ENCODE results near the gene FAM171A1.

DNA sequence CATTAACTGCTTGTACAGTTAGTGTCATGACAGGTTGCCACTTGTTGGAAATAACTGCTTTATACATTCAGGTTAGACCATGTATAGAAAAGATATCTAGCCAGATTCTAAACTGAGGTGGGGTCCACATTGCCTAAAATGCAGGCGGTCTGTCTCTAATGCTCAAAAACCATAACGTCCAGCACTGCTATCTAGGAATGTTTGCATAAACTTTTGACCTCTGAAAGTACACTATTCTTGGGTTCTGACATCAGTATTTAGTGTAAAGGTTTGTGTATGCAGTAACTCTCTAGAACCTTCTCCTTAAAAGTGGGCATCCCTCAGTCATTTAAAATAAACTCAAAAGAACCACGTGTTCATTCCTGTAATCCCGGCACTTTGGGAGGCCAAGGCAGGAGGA, 10.3 kb upstream of the FAM171A1 start:
- TF ChIP-seq, protein P1, sequence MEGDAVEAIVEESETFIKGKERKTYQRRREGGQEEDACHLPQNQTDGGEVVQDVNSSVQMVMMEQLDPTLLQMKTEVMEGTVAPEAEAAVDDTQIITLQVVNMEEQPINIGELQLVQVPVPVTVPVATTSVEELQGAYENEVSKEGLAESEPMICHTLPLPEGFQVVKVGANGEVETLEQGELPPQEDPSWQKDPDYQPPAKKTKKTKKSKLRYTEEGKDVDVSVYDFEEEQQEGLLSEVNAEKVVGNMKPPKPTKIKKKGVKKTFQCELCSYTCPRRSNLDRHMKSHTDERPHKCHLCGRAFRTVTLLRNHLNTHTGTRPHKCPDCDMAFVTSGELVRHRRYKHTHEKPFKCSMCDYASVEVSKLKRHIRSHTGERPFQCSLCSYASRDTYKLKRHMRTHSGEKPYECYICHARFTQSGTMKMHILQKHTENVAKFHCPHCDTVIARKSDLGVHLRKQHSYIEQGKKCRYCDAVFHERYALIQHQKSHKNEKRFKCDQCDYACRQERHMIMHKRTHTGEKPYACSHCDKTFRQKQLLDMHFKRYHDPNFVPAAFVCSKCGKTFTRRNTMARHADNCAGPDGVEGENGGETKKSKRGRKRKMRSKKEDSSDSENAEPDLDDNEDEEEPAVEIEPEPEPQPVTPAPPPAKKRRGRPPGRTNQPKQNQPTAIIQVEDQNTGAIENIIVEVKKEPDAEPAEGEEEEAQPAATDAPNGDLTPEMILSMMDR (conservative IDR thresholded peaks at IDR 0.05; ENCODE audit: low read length), result no peak
- TF ChIP-seq EZH2phosphoT487 (IDR thresholded peaks at IDR 0.05; ENCODE audit: borderline replicate concordance), result no peak
